ENCODE data around the gene CIAO2B. TPM values are rescaled to one million over a fixed set of nuclear protein-coding genes. Genes with fewer than 3 reads are reported as not detected.

CIAO2B gene
- total RNA-seq, 1 donor from 2014 or later, result 54.5 TPM

GRCh38 chr16:66923247-66923731 lies 10.9 kb downstream of the CIAO2B start:
- TF ChIP-seq, protein P1, sequence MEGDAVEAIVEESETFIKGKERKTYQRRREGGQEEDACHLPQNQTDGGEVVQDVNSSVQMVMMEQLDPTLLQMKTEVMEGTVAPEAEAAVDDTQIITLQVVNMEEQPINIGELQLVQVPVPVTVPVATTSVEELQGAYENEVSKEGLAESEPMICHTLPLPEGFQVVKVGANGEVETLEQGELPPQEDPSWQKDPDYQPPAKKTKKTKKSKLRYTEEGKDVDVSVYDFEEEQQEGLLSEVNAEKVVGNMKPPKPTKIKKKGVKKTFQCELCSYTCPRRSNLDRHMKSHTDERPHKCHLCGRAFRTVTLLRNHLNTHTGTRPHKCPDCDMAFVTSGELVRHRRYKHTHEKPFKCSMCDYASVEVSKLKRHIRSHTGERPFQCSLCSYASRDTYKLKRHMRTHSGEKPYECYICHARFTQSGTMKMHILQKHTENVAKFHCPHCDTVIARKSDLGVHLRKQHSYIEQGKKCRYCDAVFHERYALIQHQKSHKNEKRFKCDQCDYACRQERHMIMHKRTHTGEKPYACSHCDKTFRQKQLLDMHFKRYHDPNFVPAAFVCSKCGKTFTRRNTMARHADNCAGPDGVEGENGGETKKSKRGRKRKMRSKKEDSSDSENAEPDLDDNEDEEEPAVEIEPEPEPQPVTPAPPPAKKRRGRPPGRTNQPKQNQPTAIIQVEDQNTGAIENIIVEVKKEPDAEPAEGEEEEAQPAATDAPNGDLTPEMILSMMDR (IDR thresholded peaks at IDR 0.05; ENCODE audit: unreplicated experiment), result no peak
- H3K27ac Mint-ChIP-seq, result no peak overlapping the region
- no peak for DNase-seq (ENCODE audit: low spot score in 2 of 2, unreplicated experiment in 2 of 2)
- peaks cover 15% of the 10 kb centered on the region for H3K4me1 Mint-ChIP-seq
- H3K27me3 Mint-ChIP-seq (ENCODE audit: low read depth), result peaks cover 87% of the 10 kb centered on the region
- no peak overlapping the region for H3K4me3 Mint-ChIP-seq
- H3K9me3 Mint-ChIP-seq, result no peaks in the 10 kb centered on the region
- H3K36me3 Mint-ChIP-seq, result no peaks in the 10 kb centered on the region

DNA sequence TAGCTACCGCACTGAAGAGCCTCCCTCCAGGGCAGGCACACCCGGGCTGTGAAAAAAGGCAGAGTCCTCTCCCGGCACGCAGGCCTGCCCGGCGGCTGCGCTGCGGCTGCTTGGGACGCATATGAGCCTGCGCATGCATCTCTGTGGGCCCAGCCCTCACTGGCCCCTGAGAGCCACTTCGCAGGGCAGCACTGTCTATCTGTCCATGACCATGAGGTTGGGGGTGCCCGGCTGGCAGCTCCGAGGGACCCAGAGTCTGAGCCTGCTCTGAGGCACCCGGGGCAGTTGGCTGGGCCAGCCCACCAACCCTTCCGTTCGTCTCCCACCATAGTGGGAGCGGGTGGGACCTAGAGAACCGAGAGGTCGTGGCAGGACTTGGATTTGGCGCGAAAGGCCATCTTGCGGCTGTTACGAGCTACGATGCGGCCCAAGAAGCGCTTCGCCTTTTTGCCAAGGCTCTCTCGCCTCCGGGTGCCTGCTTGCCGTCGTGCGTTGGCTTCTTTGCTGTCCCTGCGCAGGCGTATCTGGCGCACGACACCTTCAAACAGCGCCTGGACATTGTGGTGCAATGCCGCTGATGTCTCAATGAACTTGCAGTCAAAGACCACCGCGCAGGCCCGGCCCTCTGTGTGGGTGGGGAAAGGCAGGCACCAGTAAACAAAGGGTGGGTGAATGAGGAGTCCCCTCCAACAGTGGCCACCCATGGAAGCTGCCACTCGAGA lies 12.3 kb downstream of the CIAO2B start:
- Mint-ChIP-seq H3K4me1 (peaks cover 15% of the 10 kb centered on the region), H3K27ac (no peak overlapping the region), H3K9me3 (no peaks in the 10 kb centered on the region), H3K36me3 (no peaks in the 10 kb centered on the region), H3K27me3 (ENCODE audit: low read depth) (peaks cover 78% of the 10 kb centered on the region), H3K4me3 (no peak overlapping the region)
- no peak for DNase-seq (ENCODE audit: low spot score in 2 of 2, unreplicated experiment in 2 of 2)
- TF ChIP-seq, protein P1 (IDR thresholded peaks at IDR 0.05; ENCODE audit: unreplicated experiment), result no peak

- Mint-ChIP-seq H3K27ac (no peak overlapping the region), H3K9me3 (no peaks in the 10 kb centered on the region), H3K27me3 (ENCODE audit: low read depth) (peaks cover 76% of the 10 kb centered on the region), H3K4me1 (peaks cover 15% of the 10 kb centered on the region), H3K4me3 (no peak overlapping the region), H3K36me3 (no peaks in the 10 kb centered on the region)
- DNase-seq (ENCODE audit: low spot score in 2 of 2, unreplicated experiment in 2 of 2), result no peak
- TF ChIP-seq, protein P1 (IDR thresholded peaks at IDR 0.05; ENCODE audit: unreplicated experiment), result no peak
These were observed 13.1 kb downstream of the CIAO2B start for GRCh38 chr16:66920924-66921680.

DNA sequence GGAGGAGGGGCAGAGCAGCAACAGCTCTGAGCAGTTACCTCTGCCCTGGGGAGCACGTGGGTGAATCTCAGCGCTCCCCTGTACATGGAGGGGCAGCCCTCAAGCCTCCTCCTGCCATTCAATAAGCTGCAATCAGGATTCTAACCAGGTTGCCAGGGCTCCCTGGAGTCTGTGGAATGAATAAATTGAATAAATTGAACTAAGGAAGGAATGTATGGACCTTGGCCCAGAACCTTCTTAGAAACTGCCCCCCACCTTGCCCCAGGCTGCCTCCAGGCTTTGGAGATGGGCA lies 14.0 kb downstream of the CIAO2B start:
- no peak for DNase-seq (ENCODE audit: low spot score in 2 of 2, unreplicated experiment in 2 of 2)
- Mint-ChIP-seq H3K4me1 (peaks cover 8% of the 10 kb centered on the region), H3K4me3 (no peak overlapping the region), H3K27ac (no peak overlapping the region), H3K27me3 (ENCODE audit: low read depth) (peaks cover 73% of the 10 kb centered on the region), H3K9me3 (no peaks in the 10 kb centered on the region), H3K36me3 (no peaks in the 10 kb centered on the region)
- TF ChIP-seq, protein P1 (IDR thresholded peaks at IDR 0.05; ENCODE audit: unreplicated experiment), result no peak

GRCh38 chr16:66919569-66920298 lies 14.5 kb downstream of the CIAO2B start:
- no peaks in the 10 kb centered on the region for H3K36me3 Mint-ChIP-seq
- no peak overlapping the region for H3K4me3 Mint-ChIP-seq
- H3K9me3 Mint-ChIP-seq, result no peaks in the 10 kb centered on the region
- peaks cover 74% of the 10 kb centered on the region for H3K27me3 Mint-ChIP-seq (ENCODE audit: low read depth)
- peaks cover 8% of the 10 kb centered on the region for H3K4me1 Mint-ChIP-seq
- DNase-seq (ENCODE audit: low spot score in 2 of 2, unreplicated experiment in 2 of 2), result no peak
- no peak overlapping the region for H3K27ac Mint-ChIP-seq
- TF ChIP-seq, protein P1 (IDR thresholded peaks at IDR 0.05; ENCODE audit: unreplicated experiment), result no peak

Measured in mesothelial cell of epicardium (in vitro differentiated cells).